Stimulated activated CD8-positive, alpha-beta memory T cell treated with anti-CD3 and anti-CD28 coated beads, Interleukin-4, amount 100 ng/mL, for 48 hours (primary cell): ENCODE data around the gene GAPDHS.

Experiments
- DNase-seq: peaks from one replicate; pipeline ENCODE4 v3.0.0-alpha.2; 2020

The GAPDHS gene

DNA sequence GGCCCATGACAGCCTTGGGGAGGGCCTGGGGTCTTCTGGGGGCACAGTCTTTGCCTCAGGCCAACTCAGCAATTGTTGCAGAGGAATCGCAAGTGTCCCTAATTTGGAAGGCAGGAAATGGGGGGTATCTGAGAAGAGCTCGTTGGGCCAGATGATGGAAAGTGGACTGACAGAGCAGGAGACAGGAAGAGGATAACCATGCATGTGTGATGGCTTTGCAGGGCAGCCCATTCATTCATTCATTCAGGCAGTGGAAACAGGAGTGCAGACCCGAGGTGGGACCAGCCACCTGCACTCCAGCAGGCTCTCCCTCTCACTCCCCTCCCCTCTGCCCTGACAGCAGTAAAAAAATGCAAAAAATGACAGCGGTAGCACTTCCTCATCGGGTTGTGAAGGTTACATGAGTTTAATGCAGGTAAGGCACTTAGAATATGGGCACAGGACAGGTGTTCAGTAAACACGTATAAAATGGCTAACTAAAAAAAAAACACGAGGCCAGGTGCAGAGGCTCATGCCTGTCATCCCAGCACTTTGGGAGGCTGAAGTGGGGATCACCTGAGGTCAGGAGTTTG is 7.2 kb downstream of the GAPDHS start:
- no peak for DNase-seq

DNA sequence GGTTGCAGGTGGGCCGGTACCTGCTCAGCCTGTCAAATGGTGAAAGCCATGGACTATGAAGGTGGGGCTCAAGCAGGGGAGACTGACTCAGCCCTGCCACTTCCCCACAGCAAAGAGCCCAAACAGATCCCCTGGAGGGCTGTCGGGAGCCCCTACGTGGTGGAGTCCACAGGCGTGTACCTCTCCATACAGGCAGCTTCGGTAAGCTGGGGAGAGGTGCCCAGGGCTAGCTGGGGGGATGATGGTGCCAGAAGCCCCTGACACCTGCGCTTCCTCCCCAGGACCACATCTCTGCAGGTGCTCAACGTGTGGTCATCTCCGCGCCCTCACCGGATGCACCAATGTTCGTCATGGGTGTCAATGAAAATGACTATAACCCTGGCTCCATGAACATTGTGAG is 9.0 kb downstream of the GAPDHS start:
- DNase-seq: no peak

- DNase-seq: no peak
These were observed 10.2 kb downstream of the GAPDHS start for GRCh38 chr19:35543280-35544109.

DNA sequence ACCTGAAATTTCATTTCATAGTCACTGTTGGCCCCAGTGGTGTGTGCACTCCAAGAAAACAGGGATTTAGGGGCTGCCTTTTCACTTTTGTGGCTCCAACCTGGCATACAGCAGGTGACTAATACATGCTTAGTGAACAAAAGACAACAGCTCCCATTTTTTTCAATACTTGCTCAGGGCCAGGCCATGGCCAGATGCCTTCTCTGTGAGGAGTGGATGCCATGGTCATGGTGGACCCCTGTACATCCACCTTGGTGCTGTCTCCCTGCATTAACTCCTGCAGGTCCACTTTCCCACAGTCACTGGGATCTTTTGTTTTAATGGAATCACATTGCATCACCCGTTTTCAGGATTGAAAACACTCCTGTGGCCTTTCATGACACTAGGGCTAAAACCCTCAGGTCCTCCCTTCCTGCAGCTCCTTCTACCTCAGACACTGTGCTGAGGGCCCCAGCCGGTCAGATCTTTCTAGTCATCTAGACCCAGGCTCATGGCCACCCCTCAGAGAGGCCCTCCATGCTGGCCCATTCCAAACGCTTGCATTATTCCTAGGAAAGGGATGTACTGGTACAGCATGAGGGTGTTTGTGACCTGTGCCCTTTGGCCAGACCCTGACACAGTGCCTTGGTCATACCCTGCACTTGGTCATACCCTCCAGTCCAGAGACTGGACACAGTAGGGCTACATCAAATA is 11.0 kb downstream of the GAPDHS start:
- DNase-seq: no peak

DNA sequence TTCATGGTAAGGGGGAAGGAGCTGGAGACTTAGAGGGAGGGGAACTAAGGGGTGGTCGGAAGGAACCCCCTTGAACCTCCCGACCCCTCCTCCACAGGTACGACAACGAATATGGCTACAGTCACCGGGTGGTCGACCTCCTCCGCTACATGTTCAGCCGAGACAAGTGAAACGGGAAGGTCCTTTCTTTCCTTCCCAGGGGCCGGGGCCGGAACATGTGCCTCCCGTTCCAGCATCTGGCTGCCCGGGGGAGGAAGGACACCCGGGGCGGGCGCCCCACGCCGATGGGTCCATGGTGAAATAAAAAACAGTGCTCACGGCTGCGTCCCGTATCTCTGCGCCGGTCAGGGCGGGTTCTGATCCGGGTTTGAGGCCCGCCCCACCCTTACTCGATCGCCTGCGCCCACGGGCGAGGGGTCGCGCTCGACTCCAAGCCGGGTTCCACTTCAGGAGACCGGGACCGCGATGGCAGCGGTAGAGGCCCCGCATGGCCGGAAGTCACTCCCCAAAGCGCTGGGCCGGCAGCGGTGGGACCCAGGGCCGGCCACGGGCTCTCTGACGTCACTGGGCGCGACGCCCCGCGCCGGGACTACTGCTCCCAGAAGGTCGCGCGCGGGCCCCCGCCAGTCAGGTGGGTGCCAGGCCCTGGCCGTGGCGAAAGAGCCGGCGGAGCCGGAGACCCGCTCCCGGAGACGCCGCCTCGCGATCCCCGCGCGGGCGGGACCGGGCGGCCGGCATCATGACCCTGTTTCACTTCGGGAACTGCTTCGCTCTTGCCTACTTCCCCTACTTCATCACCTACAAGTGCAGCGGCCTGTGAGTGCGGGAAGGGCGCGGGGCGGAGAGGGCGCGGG is 12.0 kb downstream of the GAPDHS start, which contains the start of gene TMEM147:
Gene TMEM147 (plus strand): TSS at position 626 of the 854 bp plus-strand sequence. CDS start 114 bp downstream, at position 740.
- peak; percentile 93 for DNase-seq

- DNase-seq: peak; percentile 82
These were observed 12.7 kb downstream of the GAPDHS start for GRCh38 chr19:35545855-35546381.

- no peak for DNase-seq
These were observed 13.3 kb downstream of the GAPDHS start for GRCh38 chr19:35546532-35546931.

- DNase-seq: peak; percentile 68
These were observed 16.0 kb downstream of the GAPDHS start for GRCh38 chr19:35549174-35549788.

DNA sequence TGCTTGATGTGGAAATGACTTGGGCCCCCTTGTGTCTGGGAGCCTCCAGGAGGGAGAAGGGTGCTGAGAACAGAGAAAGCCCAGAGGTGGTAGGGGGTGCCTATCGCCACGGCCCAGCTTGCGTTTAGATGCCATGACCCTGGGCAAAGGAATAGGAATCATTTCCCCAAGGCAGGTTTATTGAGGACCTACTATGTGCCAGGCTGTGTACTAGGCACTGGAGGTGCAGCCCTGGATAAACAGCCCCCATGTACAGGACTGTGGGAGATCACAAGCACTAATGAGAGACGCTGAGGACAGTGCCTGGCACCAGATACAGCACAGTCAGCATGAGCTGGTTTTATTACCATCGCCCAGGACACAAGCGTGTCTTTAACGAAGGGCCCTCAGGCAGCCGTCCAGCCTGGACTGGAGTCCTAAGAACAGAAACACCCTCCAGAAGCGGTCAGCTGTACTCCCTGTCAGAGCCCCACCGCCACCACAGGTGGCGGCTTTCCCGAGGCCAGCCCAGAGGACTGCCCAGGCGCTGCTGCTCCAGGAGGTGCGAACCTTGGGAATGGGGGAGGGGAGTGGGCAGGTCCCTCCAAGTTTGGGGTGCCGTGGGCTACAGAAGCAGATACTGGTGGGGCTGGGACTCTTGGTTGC is 16.7 kb downstream of the GAPDHS start:
- DNase-seq: no peak

GRCh38 chr19:35551091-35551810 is 18.0 kb downstream of the GAPDHS start:
- no peak for DNase-seq

DNA sequence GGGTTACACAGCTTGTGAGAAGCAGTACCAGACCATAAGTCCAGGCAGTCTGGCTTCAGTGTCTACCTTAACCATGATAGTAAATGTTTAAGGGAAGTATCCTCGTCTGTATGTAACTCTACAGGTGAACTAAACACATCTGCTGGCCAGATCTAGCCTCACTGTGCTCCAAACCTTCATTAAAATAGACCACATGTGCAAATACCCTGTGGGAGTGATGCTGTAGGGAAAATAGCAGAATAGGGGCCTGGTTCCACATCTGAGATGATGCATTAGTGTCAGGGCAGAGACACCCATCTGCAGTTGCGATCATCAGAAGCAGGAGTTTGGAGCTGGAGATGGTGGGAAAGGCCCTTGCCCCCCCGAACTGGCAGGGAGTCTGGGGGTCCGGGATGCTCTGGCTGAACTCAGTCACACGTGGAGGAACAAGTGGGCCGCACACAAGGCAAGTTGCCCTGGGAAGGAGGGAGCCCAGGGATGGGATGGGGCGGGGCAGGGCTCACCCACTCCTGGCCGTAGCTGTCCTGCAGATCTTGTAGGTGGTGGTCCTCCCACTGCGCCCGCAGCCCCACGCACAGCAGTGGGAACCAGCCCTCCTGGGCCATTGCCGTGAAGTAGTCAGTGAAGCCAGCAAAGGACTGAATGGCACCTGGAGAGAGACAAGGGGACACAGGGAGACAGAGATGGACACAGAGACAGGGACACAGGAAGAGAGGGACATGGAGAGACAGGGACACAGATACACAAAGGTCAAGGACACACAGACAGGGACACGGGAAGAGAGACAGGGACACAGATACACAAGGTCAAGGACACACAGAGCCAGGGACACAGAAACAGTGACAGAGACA is 19.5 kb downstream of the GAPDHS start:
- no peak for DNase-seq

- DNase-seq: no peak
These were observed 20.2 kb downstream of the GAPDHS start for GRCh38 chr19:35553385-35554000.

DNA sequence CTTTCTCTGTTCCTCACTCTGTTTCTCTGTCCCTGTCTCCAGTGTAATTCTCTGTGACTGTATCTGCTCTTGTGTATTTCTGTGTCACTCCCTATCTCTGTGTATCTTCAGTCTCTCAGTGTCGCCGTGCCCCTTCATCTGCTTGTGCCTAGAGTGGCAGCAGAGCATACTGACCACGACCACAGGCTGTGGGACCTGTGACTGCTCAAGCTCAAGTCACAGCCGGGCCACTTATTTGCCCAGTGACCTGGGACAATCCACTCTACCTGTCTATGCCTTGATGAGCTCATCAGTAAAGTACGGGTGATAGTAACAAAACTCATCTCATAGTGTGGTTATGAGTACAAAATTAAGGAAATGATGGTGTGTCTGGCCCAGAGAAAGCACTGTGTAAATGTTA is 20.8 kb downstream of the GAPDHS start:
- DNase-seq: no peak

DNA sequence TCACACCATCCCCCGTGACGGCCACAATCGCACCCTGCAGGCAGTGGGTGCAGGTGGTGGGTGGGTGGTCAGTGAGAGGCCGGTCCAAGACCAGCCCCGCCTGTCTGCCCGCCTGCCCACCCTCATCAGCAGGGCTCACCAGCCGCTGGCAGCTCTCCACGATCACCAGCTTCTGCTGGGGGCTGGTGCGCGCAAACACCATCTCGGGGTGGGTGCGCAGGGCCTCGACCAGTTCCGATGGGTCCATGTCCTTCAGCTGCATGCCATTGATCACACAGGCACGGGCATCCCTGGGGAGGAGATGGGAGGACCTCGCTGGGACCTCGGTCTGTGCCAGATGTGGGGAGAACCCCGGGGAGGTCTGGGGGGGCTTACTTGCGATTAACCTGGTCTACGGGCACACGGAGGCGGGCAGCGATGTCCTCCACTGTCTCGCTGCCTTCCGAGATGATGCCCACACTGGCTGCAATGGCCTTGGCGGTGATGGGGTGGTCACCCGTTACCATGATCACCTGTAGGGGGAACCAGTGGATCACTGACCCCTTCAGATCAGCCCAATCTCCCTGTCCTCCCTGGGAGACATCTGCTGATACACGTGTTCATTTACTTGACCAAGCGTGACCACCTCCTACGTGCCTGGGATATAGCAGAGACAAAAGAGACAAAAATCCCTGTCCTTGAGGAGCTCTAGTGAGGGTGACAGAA is 22.2 kb downstream of the GAPDHS start:
- no peak for DNase-seq

GRCh38 chr19:35556025-35556590 is 22.9 kb downstream of the GAPDHS start:
- DNase-seq: no peak

DNA sequence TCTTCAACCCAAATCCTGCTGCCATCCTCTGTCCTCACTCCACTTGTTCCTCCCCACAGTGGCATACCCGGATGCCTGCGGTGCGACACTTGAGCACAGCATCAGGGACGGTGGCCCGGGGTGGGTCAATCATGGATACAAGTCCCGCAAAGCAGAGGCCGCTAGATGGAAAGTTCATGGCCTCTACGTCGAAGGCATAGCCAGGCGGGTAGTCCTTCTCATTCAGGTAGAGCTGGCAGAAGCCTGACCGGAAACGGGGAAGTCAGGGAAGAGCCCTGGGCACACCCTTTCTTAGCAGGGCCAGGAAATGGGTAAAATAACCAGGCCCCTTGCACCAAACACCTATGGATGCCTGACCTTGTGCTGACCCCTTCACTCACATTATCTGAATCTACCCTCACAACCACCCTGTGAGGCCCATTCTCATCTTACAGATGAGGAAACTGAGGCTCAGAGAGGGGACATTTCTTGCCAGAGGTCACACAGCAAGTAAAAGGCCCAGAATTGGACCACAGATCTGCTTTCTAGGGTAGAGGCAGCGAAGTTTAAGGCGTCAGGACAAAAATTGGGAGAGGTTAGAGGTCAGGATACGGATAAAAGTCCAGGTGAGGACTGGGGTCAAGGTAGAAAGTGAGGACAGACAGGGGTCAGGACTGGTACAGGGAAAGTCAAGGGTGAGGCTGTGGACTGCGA is 23.7 kb downstream of the GAPDHS start:
- DNase-seq: no peak

GRCh38 chr19:35557539-35558399 is 24.5 kb downstream of the GAPDHS start:
- peak; percentile 82 for DNase-seq
